IMR-90 (cell line): ENCODE results near the gene ZNF529. TPM values are rescaled to one million over a fixed set of nuclear protein-coding genes. Genes with fewer than 3 reads are reported as not detected.

Experiments
- ATAC-seq: fragments of 200-7000 bp; cut with Tn5 transposase; 2 replicates; pipeline ENCODE4 v1.9.1; 2020; ENCODE audit warnings: low read depth, mild to moderate bottlenecking, moderate library complexity
- BruUV-seq: library from RNA; stranded (reverse); fragments of 400-500 nt; replicated peaks from 2 replicates; lab custom pipeline; 2021; lab: Mats Ljungman, UMichigan
- CTCF ChIA-PET: fragments of 300-600 bp; formaldehyde crosslinking; extraction: SDS; loops from one replicate; lab custom pipeline; 2021; ENCODE audit warnings: antibody characterized with exemption; lab: Yijun Ruan, JAX
- POLR2A ChIA-PET: fragments of 300-600 bp; sonication (Branson Sonifier 250); formaldehyde crosslinking; loops from one replicate; lab custom pipeline; 2022; ENCODE audit warnings: antibody characterized with exemption; ENCODE audit not compliant: unreplicated experiment; lab: Charles Lee
- DNase-seq: peaks from one replicate; pipeline ENCODE4 v3.0.0; 2013
- H2AFZ ChIP-seq: replicated peaks from 2 replicates; pipeline ENCODE3; 2013; ENCODE audit warnings: low read length, mild to moderate bottlenecking; ENCODE audit not compliant: poor library complexity
- H2AK5ac ChIP-seq: 2 replicates; pipeline ENCODE4 v1.6.1; 2013; ENCODE audit warnings: low read depth, low read length, inconsistent platforms
- H2AK9ac ChIP-seq: replicated peaks from 2 replicates; pipeline ENCODE3; 2013; ENCODE audit warnings: mild to moderate bottlenecking, low read depth, low read length, moderate library complexity; ENCODE audit not compliant: poor library complexity
- H2BK120ac ChIP-seq: 2 replicates; pipeline ENCODE4 v1.6.1; 2013; ENCODE audit warnings: low read depth, low read length, inconsistent platforms
- H2BK15ac ChIP-seq: 3 replicates; pipeline ENCODE4 v1.6.1; 2013; ENCODE audit warnings: low read depth, low read length, inconsistent platforms
- H2BK20ac ChIP-seq: 2 replicates; pipeline ENCODE4 v1.6.1; 2013; ENCODE audit warnings: low read depth, mild to moderate bottlenecking, inconsistent platforms, low read length, moderate library complexity
- H2BK5ac ChIP-seq: 2 replicates; pipeline ENCODE4 v1.6.1; 2013; ENCODE audit warnings: mild to moderate bottlenecking, low read depth, low read length, inconsistent platforms; ENCODE audit not compliant: poor library complexity, severe bottlenecking
- H3K14ac ChIP-seq: replicated peaks from 2 replicates; pipeline ENCODE4 v1.6.1; 2013; ENCODE audit warnings: low read depth, low read length, inconsistent platforms
- H3K18ac ChIP-seq: 2 replicates; pipeline ENCODE4 v1.6.1; 2013; ENCODE audit warnings: low read depth, low read length, control low read depth
- H3K23ac ChIP-seq: 2 replicates; pipeline ENCODE4 v1.6.1; 2013; ENCODE audit warnings: low read depth, low read length, inconsistent platforms
- H3K27ac ChIP-seq: 2 replicates; pipeline ENCODE4 v1.5.1; 2013; ENCODE audit warnings: mild to moderate bottlenecking, control low read depth, low read length; ENCODE audit not compliant: insufficient read depth
- H3K27me3 ChIP-seq: 2 replicates; pipeline ENCODE4 v1.6.1; 2013; ENCODE audit warnings: low read length; ENCODE audit not compliant: control insufficient read depth, insufficient read depth
- H3K36me3 ChIP-seq: 2 replicates; pipeline ENCODE4 v1.6.1; 2013; ENCODE audit warnings: low read length, mixed read lengths; ENCODE audit not compliant: control insufficient read depth, insufficient read depth
- H3K4ac ChIP-seq: 2 replicates; pipeline ENCODE4 v1.6.1; 2013; ENCODE audit warnings: low read depth, low read length, inconsistent platforms
- H3K4me1 ChIP-seq: 2 replicates; pipeline ENCODE4 v1.6.1; 2013; ENCODE audit warnings: low read length, mixed read lengths; ENCODE audit not compliant: control insufficient read depth, insufficient read depth
- H3K4me2 ChIP-seq: 2 replicates; pipeline ENCODE4 v1.6.1; 2013; ENCODE audit warnings: low read depth, mild to moderate bottlenecking, control low read depth, low read length, moderate library complexity
- H3K4me3 ChIP-seq: 2 replicates; pipeline ENCODE4 v1.5.1; 2013; ENCODE audit warnings: low read depth, mild to moderate bottlenecking, control low read depth, low read length, moderate library complexity; ENCODE audit not compliant: insufficient read depth
- H3K56ac ChIP-seq: 2 replicates; pipeline ENCODE4 v1.6.1; 2013; ENCODE audit warnings: low read length, inconsistent platforms; ENCODE audit not compliant: insufficient read depth; ENCODE audit errors: extremely low read depth
- H3K79me1 ChIP-seq, 2 experiments: 2 replicates each; pipeline ENCODE4 v1.6.1; 2013; ENCODE audit warnings: low read length in 2 of 2, inconsistent platforms in 1 of 2, low read depth in 1 of 2
- H3K9ac ChIP-seq: 2 replicates; pipeline ENCODE4 v1.6.1; 2013; ENCODE audit warnings: low read depth, low read length, control low read depth
- H3K9me1 ChIP-seq: 2 replicates; pipeline ENCODE4 v1.6.1; 2013; ENCODE audit warnings: low read length, inconsistent platforms; ENCODE audit not compliant: insufficient read depth
- H3K9me3 ChIP-seq: 2 replicates; pipeline ENCODE4 v1.6.1; 2013; ENCODE audit warnings: low read length; ENCODE audit not compliant: control insufficient read depth, insufficient read depth
- H4K20me1 ChIP-seq: 2 replicates; pipeline ENCODE4 v1.6.1; 2013; ENCODE audit warnings: low read length, inconsistent platforms; ENCODE audit not compliant: insufficient read depth
- H4K5ac ChIP-seq: 2 replicates; pipeline ENCODE4 v1.6.1; 2013; ENCODE audit warnings: mild to moderate bottlenecking, low read depth, low read length, control low read depth
- H4K8ac ChIP-seq, 2 experiments: 2 replicates each; pipeline ENCODE4 v1.6.1; 2013; ENCODE audit warnings: low read depth in 2 of 2, low read length in 2 of 2, control low read depth in 1 of 2, inconsistent platforms in 1 of 2
- H4K91ac ChIP-seq: 2 replicates; pipeline ENCODE4 v1.6.1; 2013; ENCODE audit warnings: low read depth, low read length, inconsistent platforms; ENCODE audit not compliant: insufficient read depth
- BHLHE40 ChIP-seq: fragments of 150-350 bp; IDR thresholded peaks from 2 replicates; pipeline ENCODE4 v1.6.1; 2016; ENCODE audit warnings: mild to moderate bottlenecking, low read depth, low read length
- CEBPB ChIP-seq: IDR thresholded peaks from 2 replicates; pipeline ENCODE4 v1.6.1; 2012; ENCODE audit warnings: low read depth, low read length, improper control_type of control experiment
- CHD1 ChIP-seq: IDR thresholded peaks from 2 replicates; pipeline ENCODE4 v1.6.1; 2012; ENCODE audit warnings: low read depth, low read length, improper control_type of control experiment
- CTCF ChIP-seq: conservative IDR thresholded peaks from 2 replicates; pipeline ENCODE4 v1.5.1; 2012; ENCODE audit warnings: mild to moderate bottlenecking, low read depth, low read length, improper control_type of control experiment
- ELK1 ChIP-seq: fragments of 150-350 bp; IDR thresholded peaks from 2 replicates; pipeline ENCODE4 v1.6.1; 2016; ENCODE audit warnings: low read depth, mild to moderate bottlenecking, low read length, moderate library complexity, borderline replicate concordance
- FOS ChIP-seq: fragments of 150-350 bp; IDR thresholded peaks from 2 replicates; pipeline ENCODE4 v1.6.1; 2016; ENCODE audit warnings: low read depth, low read length
- MAFK ChIP-seq: IDR thresholded peaks from 2 replicates; pipeline ENCODE4 v1.6.1; 2012; ENCODE audit warnings: low read depth, low read length, improper control_type of control experiment
- MAZ ChIP-seq: IDR thresholded peaks from 2 replicates; pipeline ENCODE4 v1.6.1; 2012; ENCODE audit warnings: low read depth, mild to moderate bottlenecking, low read length, improper control_type of control experiment, moderate library complexity, borderline replicate concordance
- MXI1 ChIP-seq: IDR thresholded peaks from 2 replicates; pipeline ENCODE4 v1.6.1; 2012; ENCODE audit warnings: low read depth, mild to moderate bottlenecking, low read length, moderate library complexity, borderline replicate concordance
- NFE2L2 ChIP-seq: fragments of 150-350 bp; IDR thresholded peaks from 2 replicates; pipeline ENCODE4 v1.6.1; 2016; ENCODE audit warnings: low read depth, mild to moderate bottlenecking, low read length
- POLR2A ChIP-seq: IDR thresholded peaks from 2 replicates; pipeline ENCODE4 v1.6.1; 2012; ENCODE audit warnings: mild to moderate bottlenecking, low read depth, low read length
- RAD21 ChIP-seq: IDR thresholded peaks from 2 replicates; pipeline ENCODE4 v1.6.1; 2012; ENCODE audit warnings: low read length, improper control_type of control experiment
- RCOR1 ChIP-seq: IDR thresholded peaks from 2 replicates; pipeline ENCODE4 v1.6.1; 2012; ENCODE audit warnings: mild to moderate bottlenecking, low read length, improper control_type of control experiment; ENCODE audit not compliant: insufficient replicate concordance
- RFX5 ChIP-seq: IDR thresholded peaks from 2 replicates; pipeline ENCODE4 v1.8.0; 2012; ENCODE audit warnings: low read depth, mild to moderate bottlenecking, low read length, moderate library complexity
- SMC3 ChIP-seq: fragments of 150-350 bp; IDR thresholded peaks from 2 replicates; pipeline ENCODE4 v1.6.1; 2016; ENCODE audit warnings: low read depth, mild to moderate bottlenecking, antibody characterized with exemption, low read length, moderate library complexity
- USF2 ChIP-seq: fragments of 150-350 bp; IDR thresholded peaks from 2 replicates; pipeline ENCODE4 v1.6.1; 2017; ENCODE audit warnings: mild to moderate bottlenecking, antibody characterized with exemption, low read length, low read depth
- WGBS, 2 experiments: methylation state at CpG; one replicate each; pipeline versions ENCODE4 v1.1.5 to v1.1.7; 2013; ENCODE audit warnings: missing lambda C conversion rate in 2 of 2; ENCODE audit not compliant: insufficient read length in 1 of 2; ENCODE audit errors: extremely low coverage in 2 of 2; 5-methylcytosine and 5-hydroxymethylcytosine counted together
- dilution Hi-C: fragments of 300-500 bp; cut with HindIII; formaldehyde crosslinking; loops from one replicate; pipeline ENCODE4 v1.14.3; 2018; ENCODE audit warnings: low sequenced_read_pairs; ENCODE audit not compliant: unreplicated experiment
- in situ Hi-C: fragments of 300-500 bp; cut with MboI; formaldehyde crosslinking; loops from 3 replicates; pipeline ENCODE4 v1.14.3; 2019; ENCODE audit warnings: low sequenced_read_pairs, inconsistent platforms, mixed read lengths
- intact Hi-C: fragments of 100-400 bp; cut with micrococcal nuclease; formaldehyde crosslinking; loops from 2 replicates; pipeline ENCODE4 v1.10.0; 2022
- polyA plus RNA-seq, 3 experiments: library from polyadenylated mRNA; depleted of rRNA; stranded (reverse); fragments of >200 nt; gene quantifications; 2 replicates each; pipeline ENCODE4 v1.2.3, GENCODE V29; 2012; ENCODE audit warnings: low replicate concordance in 1 of 3
- total RNA-seq: library from RNA; depleted of rRNA; stranded (reverse); fragments of >200 nt; gene quantifications from 2 replicates; pipeline ENCODE4 v1.2.3, GENCODE V29; 2012

ZNF529 gene
- total and polyA plus RNA-seq, 2 of the 4 experiments (the other 2 are of a cell fraction), result 2.4 to 6.8 TPM

- Histone ChIP-seq H2AK9ac (no peak overlapping the region), H4K20me1 (no peaks in the 10 kb centered on the region), H4K8ac (no peak overlapping the region), H2AK5ac (no peak overlapping the region), H3K79me1 (peaks cover 0 to 7% of the 10 kb centered on the region in 2 experiments; a peak in 1 of 4 replicates), H4K91ac (no peak overlapping the region), H2BK15ac (no peak overlapping the region), H3K23ac (no peak overlapping the region), H3K9me1 (no peaks in the 10 kb centered on the region), H2BK120ac (no peak overlapping the region), H3K27ac (no peak overlapping the region), H3K36me3 (peaks cover 14% of the 10 kb centered on the region), H3K18ac (no peak overlapping the region), H3K4ac (no peak overlapping the region), H3K4me3 (no peak overlapping the region), H3K27me3 (no peaks in the 10 kb centered on the region), H3K56ac (no peak overlapping the region), H3K4me1 (no peaks in the 10 kb centered on the region), H2BK20ac (no peak overlapping the region), H3K14ac (no peak overlapping the region), H3K4me2 (no peak overlapping the region), H2AFZ (no peak overlapping the region), H3K9ac (no peak overlapping the region), H2BK5ac (no peak overlapping the region), H4K5ac (no peak overlapping the region), H3K9me3 (peaks cover 46% of the 10 kb centered on the region)
- ChIA-PET CTCF (no interaction called here), POLR2A (no interaction called here)
- dilution Hi-C loops (no loop called here), in situ Hi-C loops (no loop called here), intact Hi-C loops (no loop called here)
- DNase-seq (no peak), ATAC-seq (no peak)
- WGBS, 2 experiments, result no CpG with 5 or more reads among the region's 1 CpG
- BruUV-seq, result no TSS peak
- TF ChIP-seq MAFK, result no peak
- no peak for TF ChIP-seq MAZ
- no peak for TF ChIP-seq CHD1
- TF ChIP-seq BHLHE40, result no peak
- no peak for TF ChIP-seq RCOR1
- no peak for TF ChIP-seq RFX5
- no peak for TF ChIP-seq USF2
- no peak for TF ChIP-seq NFE2L2
- TF ChIP-seq RAD21, result no peak
- no peak for TF ChIP-seq CTCF
- no peak for TF ChIP-seq CEBPB
- no peak for TF ChIP-seq SMC3
- TF ChIP-seq FOS, result no peak
- no peak for TF ChIP-seq POLR2A
- TF ChIP-seq MXI1, result no peak
- no peak for TF ChIP-seq ELK1
Observed at GRCh38 chr19:36564391-36564790, 8.7 kb downstream of the ZNF529 start.
